CD4-positive, alpha-beta memory T cell (primary cell): ENCODE measurements around the gene ASB7. TPM values are rescaled to one million over a fixed set of nuclear protein-coding genes. Genes with fewer than 3 reads are reported as not detected.

ENCODE experiments used
- polyA plus RNA-seq, 2 donors: library from polyadenylated mRNA; unstranded; fragments of 300-500 nt; fragmentation: Illumina TruSeq; gene quantifications; one replicate each; pipeline ENCODE4 v1.2.3, GENCODE V29; 2021
- total RNA-seq, 2 experiments: library from RNA; stranded (reverse); gene quantifications; one replicate each; pipeline ENCODE4 v1.2.3, GENCODE V29; 2021

Gene ASB7
- total and polyA plus RNA-seq, 4 experiments from 2014 or later, result 14.3 to 20.0 (median 17.7) TPM

Other genes starting within 250 kb of the ASB7 start
- 1 to 10 TPM; 1.6 to 1.9 TPM for gene CERS3, start 73.6 kb upstream of the ASB7 start, total RNA-seq
- gene CERS3, start 73.6 kb upstream of the ASB7 start, polyA plus RNA-seq, result under 1 TPM in 1 of 2 donors, not detected in 1; 0.66 TPM
- 10 to 100 TPM; 76.4 to 84.0 TPM for gene LINS1, start 405 bp upstream of the ASB7 start, total RNA-seq
- gene LINS1, start 405 bp upstream of the ASB7 start, polyA plus RNA-seq, result 10 to 100 TPM; 65.8 to 81.3 TPM